A673 (cell line): ENCODE results near the gene SFTPB. TPM values are rescaled to one million over a fixed set of nuclear protein-coding genes. Genes with fewer than 3 reads are reported as not detected.
"Not testable (repeated sequence)": the region's sequence is repeated elsewhere in the genome, so short reads cannot be mapped to it uniquely, and the experiment has no call there.

Experiments
- BruUV-seq: library from RNA; stranded (reverse); fragments of 400-500 nt; replicated peaks from 2 replicates; lab custom pipeline; 2021; lab: Mats Ljungman, UMichigan
- CTCF ChIA-PET: fragments of 300-600 bp; sonication (Branson Sonifier 250); formaldehyde crosslinking; loops from one replicate; lab custom pipeline; 2022; ENCODE audit warnings: antibody characterized with exemption; lab: Charles Lee
- POLR2A ChIA-PET: fragments of 300-600 bp; sonication (Branson Sonifier 250); formaldehyde crosslinking; loops from one replicate; lab custom pipeline; 2022; ENCODE audit warnings: antibody characterized with exemption; ENCODE audit not compliant: low non-redundant PET; lab: Charles Lee
- DNase-seq: peaks from one replicate; pipeline ENCODE4 v3.0.0-alpha.2; 2015; ENCODE audit warnings: low spot score
- H3K27ac ChIP-seq: fragments of 200-600 bp; sonication (generic); 2 replicates; pipeline ENCODE4 v1.5.1; 2016; ENCODE audit warnings: mixed run types, low read depth, mild to moderate bottlenecking, mixed read lengths, antibody characterized with exemption, low read length; ENCODE audit not compliant: poor library complexity, severe bottlenecking
- H3K27me3 ChIP-seq: fragments of 200-600 bp; sonication (generic); replicated peaks from 2 replicates; pipeline ENCODE4 v1.6.1; 2017; ENCODE audit warnings: mixed run types, low read depth, mild to moderate bottlenecking, mixed read lengths, antibody characterized with exemption, low read length; ENCODE audit not compliant: insufficient read depth, poor library complexity
- H3K36me3 ChIP-seq: fragments of 200-600 bp; sonication (generic); 2 replicates; pipeline ENCODE4 v1.6.1; 2016; ENCODE audit warnings: mixed run types, mild to moderate bottlenecking, mixed read lengths, antibody characterized with exemption, low read length; ENCODE audit not compliant: insufficient read depth, poor library complexity, severe bottlenecking
- H3K4me1 ChIP-seq: fragments of 200-600 bp; sonication (generic); 2 replicates; pipeline ENCODE4 v1.6.1; 2017; ENCODE audit warnings: mixed run types, mild to moderate bottlenecking, mixed read lengths, antibody characterized with exemption, low read length; ENCODE audit not compliant: insufficient read depth, poor library complexity, severe bottlenecking
- H3K4me3 ChIP-seq: fragments of 200-600 bp; sonication (generic); 2 replicates; pipeline ENCODE4 v1.5.1; 2016; ENCODE audit warnings: low read depth, mixed run types, mild to moderate bottlenecking, mixed read lengths, low read length; ENCODE audit not compliant: poor library complexity, severe bottlenecking
- H3K9me3 ChIP-seq: fragments of 200-600 bp; sonication (generic); 2 replicates; pipeline ENCODE4 v1.6.1; 2016; ENCODE audit warnings: mixed run types, low read depth, mild to moderate bottlenecking, mixed read lengths, antibody characterized with exemption, low read length; ENCODE audit not compliant: poor library complexity, severe bottlenecking
- EZH2 ChIP-seq: fragments of 200-600 bp; sonication (generic); IDR thresholded peaks from 2 replicates; pipeline ENCODE4 v1.6.1; 2017; ENCODE audit warnings: borderline replicate concordance, low read depth, mild to moderate bottlenecking, mixed read lengths, antibody characterized with exemption, low read length; ENCODE audit not compliant: poor library complexity, severe bottlenecking
- intact Hi-C: fragments of 100-400 bp; cut with micrococcal nuclease; formaldehyde crosslinking; loops from one replicate; pipeline ENCODE4 v1.10.0; 2022; ENCODE audit not compliant: unreplicated experiment
- total RNA-seq: library from RNA; stranded (reverse); gene quantifications from 2 replicates; pipeline ENCODE4 v1.2.3, GENCODE V29; 2021
- TF ChIP-seq, protein P1 (sequence below): fragments of 300-800, 200-600 bp; sonication (generic); conservative IDR thresholded peaks from 2 replicates; pipeline ENCODE4 v1.5.1; 2017; ENCODE audit warnings: low read depth, mild to moderate bottlenecking, antibody characterized with exemption, low read length, moderate library complexity, mixed read lengths

Gene SFTPB
- total RNA-seq, 1 experiment from 2014 or later = not detected

DNA sequence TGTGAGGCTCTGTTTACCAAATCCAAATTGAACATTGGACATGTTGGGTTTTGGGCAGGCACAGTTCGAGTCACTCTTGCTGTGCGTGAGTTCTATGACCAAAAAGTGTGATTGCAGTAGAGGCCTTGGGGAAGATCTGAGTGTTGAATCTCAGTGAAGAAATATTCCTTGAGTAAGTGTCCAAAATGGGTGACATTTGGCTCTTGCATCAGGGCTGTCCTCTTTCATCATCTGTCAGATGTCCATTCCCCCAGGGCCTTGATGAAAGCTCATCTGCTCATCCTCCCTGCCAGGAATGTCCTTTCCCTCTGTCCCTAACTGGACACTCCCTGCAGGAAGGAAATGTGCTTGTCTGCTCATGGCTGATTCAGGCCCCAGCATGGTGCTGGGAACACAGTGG, 6.4 kb upstream of the SFTPB start:
- Histone ChIP-seq H3K9me3 (no peaks in the 10 kb centered on the region), H3K27ac (no peak overlapping the region), H3K27me3 (no peaks in the 10 kb centered on the region), H3K4me1 (no peaks in the 10 kb centered on the region), H3K4me3 (no peak overlapping the region), H3K36me3 (no peaks in the 10 kb centered on the region)
- intact Hi-C loops = no loop called here
- CTCF ChIA-PET = no interaction called here
- BruUV-seq = no TSS peak
- DNase-seq = no peak
- no peak for TF ChIP-seq EZH2
- TF ChIP-seq, protein P1, sequence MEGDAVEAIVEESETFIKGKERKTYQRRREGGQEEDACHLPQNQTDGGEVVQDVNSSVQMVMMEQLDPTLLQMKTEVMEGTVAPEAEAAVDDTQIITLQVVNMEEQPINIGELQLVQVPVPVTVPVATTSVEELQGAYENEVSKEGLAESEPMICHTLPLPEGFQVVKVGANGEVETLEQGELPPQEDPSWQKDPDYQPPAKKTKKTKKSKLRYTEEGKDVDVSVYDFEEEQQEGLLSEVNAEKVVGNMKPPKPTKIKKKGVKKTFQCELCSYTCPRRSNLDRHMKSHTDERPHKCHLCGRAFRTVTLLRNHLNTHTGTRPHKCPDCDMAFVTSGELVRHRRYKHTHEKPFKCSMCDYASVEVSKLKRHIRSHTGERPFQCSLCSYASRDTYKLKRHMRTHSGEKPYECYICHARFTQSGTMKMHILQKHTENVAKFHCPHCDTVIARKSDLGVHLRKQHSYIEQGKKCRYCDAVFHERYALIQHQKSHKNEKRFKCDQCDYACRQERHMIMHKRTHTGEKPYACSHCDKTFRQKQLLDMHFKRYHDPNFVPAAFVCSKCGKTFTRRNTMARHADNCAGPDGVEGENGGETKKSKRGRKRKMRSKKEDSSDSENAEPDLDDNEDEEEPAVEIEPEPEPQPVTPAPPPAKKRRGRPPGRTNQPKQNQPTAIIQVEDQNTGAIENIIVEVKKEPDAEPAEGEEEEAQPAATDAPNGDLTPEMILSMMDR = no peak
- POLR2A ChIA-PET = no interaction called here

DNA sequence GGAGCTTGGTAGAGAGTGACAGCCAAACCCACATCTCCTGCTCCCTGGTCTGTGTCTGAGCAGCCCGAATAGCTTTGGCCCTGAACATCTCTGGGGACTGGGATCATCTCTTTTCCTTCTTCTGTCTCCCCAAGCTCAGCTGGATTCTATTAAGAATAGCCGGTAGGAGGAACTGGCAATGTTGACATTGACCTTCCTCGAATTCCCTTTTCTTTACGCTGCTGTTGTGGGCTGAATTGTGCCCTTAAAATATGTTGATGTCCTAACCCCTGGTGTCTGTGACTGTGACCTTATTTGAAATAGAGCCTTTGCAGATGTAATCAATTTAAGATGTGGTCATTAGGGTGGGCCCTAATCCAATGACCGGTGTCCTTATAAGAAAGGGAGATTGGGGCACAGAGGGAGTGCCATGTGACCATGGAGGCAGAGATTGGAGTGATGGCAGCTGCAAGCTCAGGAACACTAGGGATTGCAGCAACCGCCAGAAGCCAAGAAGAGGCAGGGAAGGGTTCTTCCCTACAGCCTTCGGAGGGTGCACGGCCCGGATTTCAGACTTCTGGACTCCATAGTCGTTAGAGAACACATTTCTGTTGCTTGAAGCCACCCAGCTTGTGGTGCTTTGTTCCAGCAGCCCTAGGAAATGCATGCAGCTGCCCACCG, 5.8 kb upstream of the SFTPB start:
- BruUV-seq = no TSS peak
- intact Hi-C loops = no loop called here
- no peak overlapping the region for H3K4me3 ChIP-seq
- no peak overlapping the region for H3K27ac ChIP-seq
- no peaks in the 10 kb centered on the region for H3K27me3 ChIP-seq
- H3K9me3 ChIP-seq = no peaks in the 10 kb centered on the region
- DNase-seq = no peak
- no peaks in the 10 kb centered on the region for H3K36me3 ChIP-seq
- no peak for TF ChIP-seq EZH2
- TF ChIP-seq, protein P1 = no peak
- ChIA-PET POLR2A (no interaction called here), CTCF (interaction anchor here (0.6 kb wide), 1 partner anchor 69 kb away, joined by 3 read pairs; no protein-coding TSS in a partner anchor)
- no peaks in the 10 kb centered on the region for H3K4me1 ChIP-seq

DNA sequence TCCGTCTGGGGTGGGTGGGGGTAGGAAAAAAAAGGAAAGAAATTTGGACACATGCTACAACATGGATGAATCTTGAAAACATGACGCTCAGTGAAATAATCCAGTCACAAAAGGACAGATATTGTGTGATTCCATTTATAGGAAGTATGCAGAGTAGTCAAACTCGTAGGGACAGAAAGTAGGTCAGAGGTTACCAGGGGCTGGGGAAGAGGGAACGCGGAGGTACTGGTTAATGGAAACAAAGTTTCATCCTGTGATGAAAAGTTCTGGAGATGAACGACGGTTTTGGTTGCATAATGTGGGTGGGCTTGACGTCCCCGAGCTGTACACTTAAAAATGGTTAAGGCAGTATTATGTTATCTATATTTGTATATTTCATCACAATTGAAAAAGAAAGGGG, 4.5 kb upstream of the SFTPB start:
- intact Hi-C loops = no loop called here
- no peak overlapping the region for H3K4me3 ChIP-seq
- H3K36me3 ChIP-seq = no peaks in the 10 kb centered on the region
- BruUV-seq = no TSS peak
- ChIA-PET POLR2A (no interaction called here), CTCF (no interaction called here)
- no peaks in the 10 kb centered on the region for H3K4me1 ChIP-seq
- H3K27ac ChIP-seq = no peak overlapping the region
- TF ChIP-seq EZH2 = no peak
- TF ChIP-seq, protein P1 = no peak
- no peak for DNase-seq
- H3K9me3 ChIP-seq = no peaks in the 10 kb centered on the region
- no peaks in the 10 kb centered on the region for H3K27me3 ChIP-seq

DNA sequence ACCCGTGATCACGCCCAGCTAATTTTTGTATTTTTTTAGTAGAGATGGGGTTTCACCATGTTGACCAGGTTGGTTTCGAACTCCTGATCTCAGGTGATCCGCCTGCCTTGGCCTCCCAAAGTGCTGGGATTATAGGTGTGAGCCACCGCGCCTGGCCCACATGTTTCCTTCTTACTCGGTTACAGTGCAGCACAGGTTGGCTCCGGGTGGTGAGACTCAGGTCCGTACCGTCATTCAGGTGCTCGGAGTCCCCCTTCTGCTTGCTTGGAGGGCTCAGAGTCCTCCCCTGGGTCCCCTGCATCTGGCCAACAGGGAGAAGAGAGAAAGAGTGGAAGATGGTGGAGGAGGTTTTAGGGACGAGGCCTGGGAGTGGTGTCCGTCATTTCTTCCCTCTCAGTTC, 2.4 kb upstream of the SFTPB start:
- H3K4me3 ChIP-seq, H3K9me3 ChIP-seq, H3K36me3 ChIP-seq, DNase-seq, H3K4me1 ChIP-seq, intact Hi-C loops, POLR2A ChIA-PET, H3K27me3 ChIP-seq, H3K27ac ChIP-seq, BruUV-seq: not testable (repeated sequence)
- CTCF ChIA-PET = interaction anchor here (0.9 kb wide), 1 partner anchor 21 kb away, joined by 3 read pairs; no protein-coding TSS in a partner anchor
